ENCODE data around the gene PRKCB. TPM values are rescaled to one million over a fixed set of nuclear protein-coding genes. Genes with fewer than 3 reads are reported as not detected.

The PRKCB gene
- total RNA-seq, 2 donors from 2014 or later = 2.9 to 28.6 TPM

DNA sequence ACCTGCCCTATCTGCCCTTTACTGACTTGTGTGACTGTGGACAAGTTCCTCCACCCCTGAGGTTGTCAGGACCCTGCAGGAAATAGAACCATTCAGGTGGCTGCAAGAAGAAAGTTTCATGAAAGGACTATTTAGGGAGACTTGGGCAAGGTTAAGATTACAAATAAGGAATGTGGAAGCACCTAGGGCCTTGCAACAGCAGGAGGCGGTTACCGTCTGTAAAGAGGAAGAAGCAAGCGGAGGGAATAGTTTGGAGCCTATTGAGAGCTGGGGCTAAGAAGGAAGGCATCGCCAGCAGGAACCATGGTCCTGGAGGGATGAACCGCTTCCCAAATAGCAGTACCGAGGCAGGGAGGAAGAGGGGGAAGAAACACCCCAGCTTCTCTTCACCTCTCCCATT lies 132.4 kb downstream of the PRKCB start:
- Histone ChIP-seq H3K4me1 (replicated peaks) (no peaks in the 10 kb centered on the region), H3K36me3 (no peaks in the 10 kb centered on the region), H3K4me3 (no peak overlapping the region), H3K27ac (no peak overlapping the region), H3K9me3 (no peaks in the 10 kb centered on the region), H3K27me3 (replicated peaks; ENCODE audit: insufficient read depth) (peaks cover 2% of the 10 kb centered on the region)
- intact Hi-C loops (cut with DNase I) = no loop called here
- TF ChIP-seq POLR2AphosphoS5 (IDR thresholded peaks at IDR 0.05) (no peak), POLR2A (IDR thresholded peaks at IDR 0.05) (no peak), CTCF (IDR thresholded peaks at IDR 0.05) (no peak)
- DNase-seq (ENCODE audit: low spot score) = no peak
- 89% methylated on average over 6 of the region's 6 CpGs for WGBS

DNA sequence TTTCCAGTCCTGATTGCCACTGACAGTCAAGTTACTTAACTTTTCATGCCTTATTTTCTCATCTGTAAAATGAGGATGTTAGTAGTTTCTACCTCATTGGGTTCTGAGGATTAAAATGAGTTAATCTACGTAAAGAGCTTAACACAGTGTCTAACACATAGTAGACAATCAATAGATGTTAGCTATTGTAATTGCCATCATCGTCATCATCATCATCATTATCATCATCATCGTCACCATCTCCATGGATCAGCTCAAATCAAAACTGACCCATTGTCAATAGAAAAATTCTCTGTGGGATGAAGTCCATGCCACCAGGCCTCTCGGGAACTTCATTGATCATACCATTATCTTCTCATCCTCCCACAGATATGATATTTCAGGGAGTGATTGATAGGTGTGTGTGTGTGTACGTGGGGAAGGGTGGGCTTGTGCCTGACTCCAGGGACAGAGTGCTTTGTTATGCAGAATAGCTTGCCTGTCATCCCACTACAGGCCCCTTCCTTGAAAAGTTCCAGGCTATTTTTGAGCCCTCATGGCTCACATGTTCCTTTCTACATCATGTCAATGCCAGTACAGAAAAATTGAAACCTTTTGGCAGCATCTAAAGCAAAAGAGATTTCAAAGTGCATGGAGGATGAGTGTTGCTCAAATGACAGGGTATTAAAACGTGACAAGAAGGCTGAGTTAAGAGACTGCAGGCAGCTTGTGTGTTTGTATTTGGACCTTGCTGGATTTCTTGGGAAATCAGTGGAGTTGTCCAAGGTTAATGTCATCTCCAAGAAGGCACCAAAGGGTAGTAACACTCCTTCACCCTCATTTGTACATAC lies 133.9 kb downstream of the PRKCB start:
- intact Hi-C loops (cut with DNase I) = no loop called here
- 79% methylated on average over 6 of the region's 6 CpGs for WGBS
- Histone ChIP-seq H3K4me3 (no peak overlapping the region), H3K4me1 (replicated peaks) (no peaks in the 10 kb centered on the region), H3K9me3 (no peaks in the 10 kb centered on the region), H3K36me3 (no peaks in the 10 kb centered on the region), H3K27ac (no peak overlapping the region), H3K27me3 (replicated peaks; ENCODE audit: insufficient read depth) (peaks cover 2% of the 10 kb centered on the region)
- no peak for TF ChIP-seq POLR2AphosphoS5 (IDR thresholded peaks at IDR 0.05)
- TF ChIP-seq CTCF (IDR thresholded peaks at IDR 0.05) = no peak
- TF ChIP-seq POLR2A (IDR thresholded peaks at IDR 0.05) = no peak
- DNase-seq (ENCODE audit: low spot score) = no peak

DNA sequence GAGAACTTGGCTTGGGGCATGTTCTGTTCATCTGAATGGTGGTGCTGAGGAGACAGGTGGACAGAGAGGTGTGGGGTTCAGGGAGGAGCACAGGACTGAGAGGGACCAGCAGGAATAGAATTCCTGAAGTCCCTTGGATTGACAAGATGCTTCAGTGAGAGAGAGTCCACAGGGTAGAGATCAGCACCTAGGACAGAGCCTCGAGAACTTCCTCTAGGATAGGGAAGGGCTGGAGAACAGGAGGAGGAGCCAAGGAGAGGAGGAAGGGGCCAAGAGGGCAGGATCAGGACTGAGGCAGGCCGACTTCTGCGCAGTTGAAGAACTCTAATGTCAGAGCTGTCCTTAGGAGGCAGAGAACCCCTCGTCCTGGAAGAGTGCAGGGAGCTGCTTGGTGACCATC lies 138.4 kb downstream of the PRKCB start:
- no peaks in the 10 kb centered on the region for H3K27me3 ChIP-seq (replicated peaks; ENCODE audit: insufficient read depth)
- H3K36me3 ChIP-seq = no peaks in the 10 kb centered on the region
- TF ChIP-seq POLR2AphosphoS5 (IDR thresholded peaks at IDR 0.05) (no peak), CTCF (IDR thresholded peaks at IDR 0.05) (no peak), POLR2A (IDR thresholded peaks at IDR 0.05) (no peak)
- H3K4me1 ChIP-seq (replicated peaks) = no peaks in the 10 kb centered on the region
- no peak for DNase-seq (ENCODE audit: low spot score)
- H3K27ac ChIP-seq = no peak overlapping the region
- no peak overlapping the region for H3K4me3 ChIP-seq
- H3K9me3 ChIP-seq = no peaks in the 10 kb centered on the region
- WGBS = 30% methylated on average over 4 of the region's 4 CpGs
- intact Hi-C loops (cut with DNase I) = no loop called here

- Histone ChIP-seq H3K36me3 (no peaks in the 10 kb centered on the region), H3K4me3 (no peak overlapping the region), H3K9me3 (no peaks in the 10 kb centered on the region), H3K27me3 (replicated peaks; ENCODE audit: insufficient read depth) (no peaks in the 10 kb centered on the region), H3K27ac (no peak overlapping the region), H3K4me1 (replicated peaks) (no peaks in the 10 kb centered on the region)
- WGBS = 96% methylated on average over 5 of the region's 5 CpGs
- TF ChIP-seq POLR2A (IDR thresholded peaks at IDR 0.05) (no peak), CTCF (IDR thresholded peaks at IDR 0.05) (no peak), POLR2AphosphoS5 (IDR thresholded peaks at IDR 0.05) (no peak)
- intact Hi-C loops (cut with DNase I) = no loop called here
- DNase-seq (ENCODE audit: low spot score) = no peak
These were observed 139.5 kb downstream of the PRKCB start for GRCh38 chr16:23975293-23975692.

DNA sequence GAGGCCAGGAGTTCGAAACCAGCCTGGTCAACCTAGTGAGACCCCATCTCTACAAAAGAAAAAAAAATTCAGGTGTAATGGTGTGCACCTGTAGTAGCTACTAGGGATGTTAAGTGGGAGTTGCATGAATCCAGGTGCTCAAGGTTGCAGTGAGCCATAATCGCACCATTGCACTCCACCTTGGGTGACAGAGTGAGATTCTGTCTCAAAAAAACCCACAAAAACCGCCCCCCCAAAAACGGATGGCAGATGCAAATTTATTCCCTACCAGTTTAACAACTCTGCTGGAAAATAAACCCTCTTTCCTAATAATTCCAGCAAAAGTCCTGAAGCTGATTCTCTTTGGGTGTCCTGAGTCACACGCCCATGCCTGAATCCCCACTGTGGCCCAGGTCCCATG lies 140.3 kb downstream of the PRKCB start:
- Histone ChIP-seq H3K27me3 (replicated peaks; ENCODE audit: insufficient read depth) (no peaks in the 10 kb centered on the region), H3K4me3 (no peak overlapping the region), H3K9me3 (no peaks in the 10 kb centered on the region), H3K36me3 (no peaks in the 10 kb centered on the region), H3K27ac (no peak overlapping the region), H3K4me1 (replicated peaks) (no peaks in the 10 kb centered on the region)
- no peak for TF ChIP-seq CTCF (IDR thresholded peaks at IDR 0.05)
- TF ChIP-seq POLR2AphosphoS5 (IDR thresholded peaks at IDR 0.05) = no peak
- TF ChIP-seq POLR2A (IDR thresholded peaks at IDR 0.05) = no peak
- no peak for DNase-seq (ENCODE audit: low spot score)
- WGBS = 92% methylated on average over 5 of the region's 5 CpGs
- intact Hi-C loops (cut with DNase I) = no loop called here
